Activated CD8-positive, alpha-beta memory T cell treated with anti-CD3 and anti-CD28 coated beads, Interleukin-2, amount 50 U/mL, for 1 hour (primary cell): ENCODE measurements around the gene CPPED1.
"Not testable (repeated sequence)": the region's sequence is repeated elsewhere in the genome, so short reads cannot be mapped to it uniquely, and the experiment has no call there.

Experiments
- DNase-seq: peaks from one replicate; pipeline ENCODE4 v3.0.0-alpha.2; 2020; ENCODE audit errors: extremely low read depth

The CPPED1 gene

DNA sequence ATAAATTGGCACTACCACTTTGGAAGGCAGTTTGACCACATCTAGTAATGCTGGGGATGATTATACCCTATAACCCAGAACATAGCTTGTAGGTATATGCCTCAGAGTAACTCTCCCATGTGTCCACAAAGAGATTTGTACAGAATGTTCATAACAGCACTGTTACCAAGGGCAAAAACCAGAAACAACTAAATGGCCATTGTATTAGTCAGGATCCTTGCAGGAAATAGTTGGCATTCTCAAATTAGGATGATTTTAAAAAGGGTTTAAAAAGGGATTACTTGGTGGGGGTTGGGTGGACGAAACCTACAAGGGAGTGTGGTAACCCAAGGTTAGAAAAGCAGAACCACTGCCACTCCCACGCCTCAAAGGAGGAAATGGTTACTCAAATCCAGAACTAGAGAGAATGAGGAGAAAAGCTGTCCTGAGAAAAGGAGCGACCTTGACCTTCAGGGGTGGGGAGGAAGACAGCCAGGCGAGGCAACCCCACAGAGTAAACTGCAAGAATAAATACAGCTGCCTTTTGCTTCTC, 2.1 kb downstream of the CPPED1 start:
- no peak for DNase-seq

DNA sequence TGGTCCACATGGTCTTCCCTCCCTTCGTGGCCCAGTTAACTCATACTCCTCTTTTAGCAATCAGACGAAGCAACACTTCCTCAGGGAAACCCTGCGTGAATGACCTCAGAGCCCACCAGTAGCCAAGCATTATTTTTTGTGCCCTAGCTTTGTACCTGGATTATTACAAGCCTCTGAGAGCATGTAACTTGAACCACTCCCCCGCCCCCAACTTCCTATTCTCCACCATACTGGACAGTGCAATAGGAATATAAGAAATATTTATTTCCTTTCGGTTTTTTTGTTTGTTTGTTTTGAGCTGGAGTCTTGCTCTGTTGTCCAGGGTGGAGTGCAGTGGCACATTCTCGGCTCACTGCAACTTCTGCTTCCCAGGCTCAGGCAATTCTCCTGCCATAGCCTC, 2.9 kb downstream of the CPPED1 start:
- DNase-seq = no peak

DNA sequence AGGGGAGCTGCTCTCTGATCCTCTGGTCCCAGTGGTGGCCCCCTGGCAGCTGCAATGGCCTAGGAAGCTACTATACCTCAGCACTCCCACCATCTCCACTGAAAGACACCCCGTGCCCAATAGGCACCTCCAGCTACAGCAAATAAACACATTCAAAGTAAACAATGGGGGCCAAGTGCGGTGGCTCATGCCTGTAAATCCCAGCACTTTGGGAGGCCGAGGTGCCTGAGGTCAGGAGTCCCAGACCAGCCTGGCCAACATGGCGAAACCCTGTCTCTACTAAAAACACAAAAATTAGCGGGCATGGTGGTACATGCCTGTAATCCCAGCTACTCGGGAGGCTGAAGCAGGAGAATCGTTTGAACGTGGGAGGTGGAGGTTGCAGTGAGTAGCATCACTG, 3.7 kb downstream of the CPPED1 start:
- not testable (repeated sequence) for DNase-seq

DNA sequence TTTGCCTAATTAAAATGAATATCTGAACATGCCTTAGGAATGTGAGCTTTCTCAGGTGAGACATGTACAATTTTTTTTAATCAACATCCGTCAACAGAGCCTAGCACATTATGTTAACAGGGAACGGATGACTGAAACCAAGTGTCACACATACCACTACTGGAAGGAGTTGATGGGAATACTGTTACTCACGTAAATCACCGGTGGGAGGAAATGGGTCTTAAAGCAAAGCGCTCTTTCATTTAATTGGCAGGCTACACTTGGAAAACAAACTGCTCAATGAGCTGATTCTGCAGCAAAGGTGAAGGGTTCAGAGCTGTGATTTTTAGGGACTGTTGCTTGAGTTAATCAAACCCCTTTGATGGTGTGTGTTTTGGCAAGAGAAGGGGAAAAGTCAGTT, 4.8 kb downstream of the CPPED1 start:
- no peak for DNase-seq

DNA sequence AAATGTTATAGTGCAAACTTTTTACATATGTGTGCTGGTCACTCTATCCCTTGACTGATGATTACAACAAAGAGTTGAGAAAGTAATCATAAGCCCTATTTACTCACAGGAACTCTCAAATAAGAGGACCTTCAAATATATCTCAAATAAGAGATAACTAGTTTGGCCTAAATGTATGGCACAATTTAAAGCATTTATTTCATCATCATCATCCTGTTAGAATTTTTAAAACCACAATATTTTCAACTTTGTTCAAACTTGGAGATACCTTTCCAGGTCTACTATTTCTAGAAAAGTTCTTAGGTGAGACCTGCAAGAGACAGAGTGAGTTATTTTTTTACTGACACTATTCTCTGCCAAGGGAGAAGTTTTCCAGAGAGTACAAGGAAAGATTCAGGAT, 5.5 kb downstream of the CPPED1 start:
- DNase-seq = no peak

DNA sequence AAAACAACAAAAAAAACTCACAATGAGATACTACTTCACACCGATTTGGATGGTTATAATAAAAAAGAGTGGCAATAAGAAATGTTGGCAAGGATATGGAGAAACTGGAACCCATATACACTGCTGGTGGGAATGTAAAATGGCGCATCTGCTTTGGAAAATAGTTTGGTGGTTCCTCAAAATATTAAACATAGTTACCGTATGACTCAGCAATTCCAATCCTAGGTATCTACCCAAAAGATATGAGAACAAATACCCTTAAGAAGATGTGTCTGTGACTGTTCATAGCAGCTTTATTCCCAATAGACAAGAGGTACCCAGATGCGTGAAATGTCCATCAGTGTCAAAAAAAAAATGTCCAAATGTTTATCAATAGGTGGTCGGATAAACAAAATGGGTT, 7.2 kb downstream of the CPPED1 start:
- DNase-seq = no peak

DNA sequence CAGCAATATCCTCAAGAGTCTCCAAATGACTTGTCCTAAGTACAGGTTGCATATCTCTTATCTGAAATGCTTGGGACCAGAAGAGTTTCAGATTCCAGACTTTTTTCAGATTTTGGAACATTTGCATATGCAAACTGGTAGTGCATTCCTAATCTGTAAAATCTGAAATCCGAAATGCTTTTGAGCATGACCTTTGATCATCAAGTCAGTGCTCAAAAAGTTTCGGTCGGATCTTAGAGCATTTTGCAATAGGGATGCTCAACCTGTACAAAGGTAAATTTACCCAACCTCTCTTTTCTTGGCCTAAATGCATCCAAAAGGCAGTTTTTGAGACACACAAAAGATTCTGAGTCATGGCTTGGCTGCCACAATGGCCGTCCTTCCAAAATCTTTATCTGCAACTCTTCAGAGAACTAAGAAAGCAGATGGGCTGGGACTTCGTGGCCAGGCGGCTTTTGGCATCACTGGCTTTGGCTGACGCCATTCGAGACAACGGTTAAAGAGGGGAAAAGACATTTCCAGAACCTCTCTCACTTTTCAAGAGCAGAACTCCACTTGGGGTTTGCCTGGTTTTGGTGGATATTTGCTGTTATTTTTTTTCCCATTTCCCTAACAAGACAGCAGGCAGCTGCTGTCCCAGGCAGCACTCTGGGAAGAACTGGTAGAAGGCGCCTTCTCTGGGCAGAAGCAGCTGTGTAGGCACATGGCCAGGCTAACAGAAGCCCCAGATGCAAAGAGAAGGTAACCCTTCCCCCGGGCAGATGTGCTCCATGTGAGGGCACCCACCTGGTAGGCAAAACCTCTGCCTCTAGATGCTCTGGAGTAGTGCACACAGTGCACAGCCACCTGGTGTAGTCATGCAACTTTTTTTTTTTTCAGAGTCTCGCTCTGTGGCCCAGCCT, 8.9 kb downstream of the CPPED1 start:
- no peak for DNase-seq

DNA sequence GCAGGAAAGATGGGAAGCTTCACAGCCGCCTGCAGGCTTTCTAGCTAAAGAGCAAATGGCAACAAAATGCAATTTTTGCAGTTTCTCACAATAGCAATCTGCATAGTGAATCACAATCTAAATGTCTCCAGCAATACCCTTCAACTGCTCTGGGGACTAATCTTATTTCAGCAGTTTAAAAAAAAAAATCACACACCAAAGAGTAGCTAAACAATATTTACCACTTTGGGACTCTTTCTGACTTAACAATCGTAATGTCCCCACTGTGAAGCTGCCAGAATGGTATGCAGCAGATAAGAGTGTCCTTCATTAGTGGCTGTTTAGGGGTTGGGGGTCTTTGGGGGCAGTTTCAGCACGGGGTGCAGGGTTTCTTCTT, 9.8 kb downstream of the CPPED1 start:
- DNase-seq = no peak

DNA sequence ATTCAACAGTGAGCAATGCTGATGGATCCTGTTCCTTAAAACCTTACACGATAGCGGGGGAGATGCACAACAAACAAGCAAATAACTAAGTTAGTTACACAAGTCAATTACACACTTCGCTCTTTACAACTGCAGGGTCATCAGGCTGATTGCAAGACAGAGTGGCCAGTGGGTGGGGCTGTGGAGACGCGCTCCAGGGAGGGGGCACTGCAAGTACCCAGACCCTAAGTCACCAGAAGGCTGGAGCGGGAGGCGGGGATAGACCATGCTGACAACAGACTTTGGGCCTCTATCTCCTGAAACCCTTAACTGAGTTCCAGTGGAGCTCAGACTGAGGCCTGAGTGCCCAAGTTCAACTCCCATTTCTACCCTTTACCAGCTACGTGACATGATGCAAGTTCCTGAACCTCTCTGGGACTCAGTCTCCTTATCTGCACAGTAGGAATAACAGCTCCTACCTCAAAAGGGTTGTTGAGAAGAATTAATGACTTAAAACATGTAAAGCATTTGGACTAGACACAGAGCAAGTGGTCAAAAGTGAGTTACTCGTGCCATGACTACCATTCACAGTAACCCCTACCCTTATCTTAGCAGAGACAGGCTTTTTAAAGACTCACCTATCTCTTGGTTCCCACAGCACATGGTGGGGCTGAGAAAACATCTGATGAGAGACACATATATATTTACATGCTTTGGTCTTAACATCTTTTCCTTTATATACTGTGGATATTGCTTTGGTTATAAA, 10.4 kb downstream of the CPPED1 start:
- no peak for DNase-seq

DNA sequence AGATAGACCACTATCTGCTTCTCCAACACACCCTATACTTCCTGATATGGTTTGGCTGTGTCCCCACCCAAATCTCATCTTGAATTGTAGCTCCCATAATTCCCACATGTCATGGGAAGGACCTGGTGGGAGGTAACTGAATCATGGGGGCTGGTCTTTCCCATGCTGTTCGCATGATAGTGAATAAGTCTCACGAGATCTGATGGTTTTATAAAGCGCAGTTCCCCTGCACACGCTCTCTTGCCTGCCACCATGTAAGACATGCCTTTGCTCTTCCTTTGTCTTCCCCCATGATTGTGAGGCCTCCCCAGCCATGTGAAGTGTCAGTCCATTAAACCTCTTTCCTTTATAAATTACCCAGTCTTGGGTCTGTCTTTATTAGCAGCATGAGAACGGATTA, 11.2 kb downstream of the CPPED1 start:
- DNase-seq = not testable (repeated sequence)

DNA sequence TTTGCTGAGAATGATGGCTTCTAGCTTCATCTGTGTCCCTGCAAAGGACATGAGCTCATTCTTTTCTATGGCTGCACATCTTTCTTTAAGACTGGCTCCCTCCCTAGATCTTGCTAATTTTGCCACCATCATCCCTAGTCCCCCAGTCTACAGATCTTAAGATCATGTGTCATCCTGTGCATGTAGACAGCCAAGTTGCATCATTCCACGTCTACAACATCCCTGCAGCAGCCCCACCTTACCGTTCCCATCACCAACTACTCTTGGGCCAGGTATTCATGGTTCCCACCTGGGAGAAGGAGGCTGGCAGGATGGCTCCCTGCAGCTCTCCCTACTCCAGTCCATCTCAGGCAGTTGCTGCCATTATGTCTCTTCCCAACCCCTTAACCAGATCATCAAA, 12.3 kb downstream of the CPPED1 start:
- DNase-seq = no peak

DNA sequence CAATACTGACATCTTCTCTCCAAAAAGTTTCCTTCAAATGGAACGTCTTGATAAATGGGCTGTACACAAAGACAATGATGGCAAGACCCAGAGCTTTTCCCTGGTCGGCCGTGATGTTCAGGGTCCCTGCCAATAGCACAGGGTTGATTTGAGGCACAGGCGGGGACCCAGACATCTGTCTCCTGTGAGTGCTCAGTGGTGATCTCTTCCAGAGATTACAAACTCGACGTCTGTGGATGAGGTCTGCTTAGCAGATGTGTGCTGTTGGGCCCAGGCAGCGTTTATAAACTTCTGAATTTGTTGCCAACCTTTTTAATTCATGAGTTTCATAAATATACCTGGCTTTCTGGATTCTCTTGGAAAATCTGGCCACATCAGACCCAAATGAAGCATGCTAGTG, 14.9 kb downstream of the CPPED1 start:
- no peak for DNase-seq

DNA sequence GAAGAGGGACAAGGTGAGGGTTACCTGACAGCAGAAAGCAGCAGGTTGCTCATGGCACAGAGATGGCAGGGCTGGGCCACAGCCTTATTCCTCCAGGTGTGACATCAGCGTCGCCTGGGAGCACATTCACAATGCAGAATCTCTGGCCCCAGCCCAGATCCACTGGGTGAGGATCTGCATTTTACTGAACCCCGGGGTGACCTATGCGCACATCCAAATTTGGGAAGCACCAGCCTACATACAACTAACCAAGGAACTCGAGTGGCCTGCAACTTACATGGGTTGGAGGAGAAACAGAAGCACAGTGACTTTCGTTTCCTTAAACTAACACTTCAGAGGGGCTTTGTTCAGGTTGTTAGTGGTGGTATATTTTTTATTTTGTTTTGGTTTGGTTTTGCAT, 17.6 kb downstream of the CPPED1 start:
- DNase-seq = no peak

DNA sequence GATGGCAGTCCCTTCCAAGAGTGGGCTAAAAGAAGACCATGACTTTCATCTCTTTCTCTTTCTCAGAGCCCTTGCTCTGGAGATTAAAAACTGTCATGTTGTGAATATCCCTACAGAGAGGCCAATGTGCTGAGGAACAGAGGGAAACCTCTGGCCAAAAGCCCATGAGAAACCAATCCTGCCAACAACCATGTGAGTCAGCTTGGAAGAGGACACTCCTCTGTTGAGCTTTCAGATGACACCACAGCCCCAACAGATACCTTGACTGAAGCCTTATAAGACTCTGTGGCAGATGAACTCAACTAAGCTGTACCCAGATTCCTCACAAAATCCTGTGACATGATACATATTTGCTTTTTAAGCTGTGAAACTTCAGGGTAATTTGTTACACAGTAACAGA, 19.6 kb downstream of the CPPED1 start:
- DNase-seq = no peak

DNA sequence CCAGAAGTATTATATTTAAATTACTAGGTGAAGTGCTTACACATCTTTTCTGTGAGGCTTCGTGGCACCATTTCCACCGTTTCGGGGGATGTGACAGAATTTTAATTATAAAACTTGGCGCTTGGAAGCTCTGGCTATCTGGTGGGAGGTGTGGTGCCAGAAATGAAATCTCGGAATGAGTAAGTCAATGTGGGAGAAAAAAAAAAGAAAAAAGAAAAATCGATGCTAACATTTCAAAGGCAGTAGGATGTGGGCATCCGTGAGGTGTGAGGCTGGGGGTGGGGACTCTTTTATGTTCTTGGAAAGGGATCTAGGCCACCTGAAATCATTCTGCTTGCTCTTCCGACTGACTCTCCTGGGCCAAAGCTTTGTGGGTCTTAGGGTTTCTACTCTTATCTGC, 21.9 kb downstream of the CPPED1 start:
- DNase-seq = no peak

DNA sequence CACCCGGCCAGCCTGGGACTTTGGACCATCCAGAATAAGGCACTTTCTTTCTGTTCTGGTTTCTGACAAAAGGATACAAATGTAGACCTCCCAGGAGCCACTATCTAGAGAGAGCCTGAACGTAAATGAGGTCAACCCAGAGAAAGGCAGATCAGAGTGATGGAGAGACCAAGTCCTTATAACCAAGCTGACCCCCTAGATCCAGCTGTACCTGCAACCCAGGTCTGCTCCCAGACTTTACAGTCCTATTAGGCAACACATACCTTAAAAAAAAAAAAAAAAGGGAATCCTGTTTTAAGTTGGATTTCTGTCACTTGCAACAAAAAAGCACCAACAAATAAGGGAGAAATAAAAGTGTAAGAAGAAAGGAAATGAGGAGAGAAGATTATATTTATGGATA, 23.2 kb downstream of the CPPED1 start:
- DNase-seq = no peak

DNA sequence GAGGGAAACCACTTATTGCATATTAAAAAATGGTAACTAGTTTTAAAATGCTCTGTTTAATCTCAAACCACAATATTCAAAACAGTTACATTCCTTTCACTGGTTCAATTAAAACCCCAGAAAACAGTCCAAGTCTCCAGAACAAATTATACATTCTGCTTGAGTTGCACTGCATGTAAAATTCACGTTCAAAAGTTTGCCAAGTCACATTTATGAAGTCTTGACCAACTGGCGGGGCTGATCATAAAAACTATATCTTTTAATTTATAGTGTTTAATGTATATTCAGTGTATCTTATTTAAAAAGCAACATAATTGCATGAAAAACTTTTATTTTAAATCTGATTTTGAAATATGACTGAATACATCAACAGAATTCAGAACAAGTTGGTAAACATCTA, 25.0 kb downstream of the CPPED1 start:
- DNase-seq = no peak

DNA sequence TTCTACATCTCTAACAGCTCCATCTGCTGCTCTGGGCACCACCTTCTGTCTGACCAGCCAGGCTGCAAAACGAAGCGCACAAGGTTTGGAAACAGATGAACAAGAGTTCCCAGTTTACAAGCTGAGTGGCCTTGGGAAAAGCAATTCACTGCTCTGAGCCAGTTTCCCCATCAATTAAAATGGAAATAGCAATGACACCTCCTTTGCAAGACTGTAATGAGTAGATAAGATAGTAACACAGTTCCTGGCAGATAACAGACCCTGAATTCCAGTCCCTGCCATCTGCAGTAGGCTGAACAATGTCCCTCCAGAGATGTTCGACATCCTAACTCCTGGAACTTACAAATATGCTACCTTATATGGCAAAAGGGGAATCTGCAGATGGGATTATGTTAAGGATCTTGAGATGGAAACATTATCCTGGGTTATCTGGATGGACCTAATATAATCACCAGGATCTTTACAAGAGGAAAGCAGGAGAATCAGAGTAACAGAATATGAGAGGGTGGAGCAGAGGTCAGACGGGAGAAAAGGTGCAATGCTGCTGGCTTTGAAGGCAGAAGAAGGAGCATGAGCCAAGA, 27.9 kb downstream of the CPPED1 start:
- DNase-seq = no peak

DNA sequence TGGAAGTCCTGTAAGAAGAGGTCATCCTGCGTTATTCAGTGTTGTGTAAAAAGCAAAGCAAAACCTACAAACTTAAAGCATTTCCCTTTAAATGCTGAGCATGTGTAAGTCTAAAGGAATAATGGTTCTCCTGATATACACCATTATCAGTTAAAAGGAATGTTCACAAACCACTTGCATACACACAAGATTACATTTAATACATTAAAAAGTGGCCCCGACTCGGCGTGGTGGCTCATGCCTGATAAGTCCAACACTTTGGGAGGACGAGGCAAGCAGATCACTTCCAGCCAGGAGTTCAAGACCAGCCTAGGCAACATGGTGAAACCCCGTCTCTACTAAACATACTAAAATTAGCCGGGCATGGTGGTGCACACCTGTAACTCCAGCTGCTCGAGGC, 30.5 kb downstream of the CPPED1 start:
- DNase-seq = no peak

DNA sequence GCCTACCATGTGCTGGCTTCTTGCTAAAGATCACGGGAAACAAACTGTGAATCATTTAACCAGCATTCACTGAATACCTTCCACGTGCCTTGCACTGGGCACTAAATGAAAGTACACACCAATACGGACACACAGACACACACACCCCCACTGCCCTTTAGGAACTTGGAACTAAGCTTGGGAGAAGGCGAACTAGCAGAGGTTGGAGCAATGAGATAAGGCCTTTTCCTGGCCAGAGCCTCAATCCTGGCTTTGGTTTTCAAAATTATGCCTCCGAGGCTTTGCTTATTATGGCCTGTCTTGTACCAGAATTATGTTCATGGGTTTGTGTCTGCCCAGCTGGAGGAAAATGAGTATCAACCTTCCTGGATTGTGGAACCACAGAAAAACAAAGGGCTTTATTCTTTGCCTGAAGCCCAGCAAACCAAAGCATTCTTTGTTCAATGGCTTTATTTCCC, 32.3 kb downstream of the CPPED1 start:
- DNase-seq = no peak

DNA sequence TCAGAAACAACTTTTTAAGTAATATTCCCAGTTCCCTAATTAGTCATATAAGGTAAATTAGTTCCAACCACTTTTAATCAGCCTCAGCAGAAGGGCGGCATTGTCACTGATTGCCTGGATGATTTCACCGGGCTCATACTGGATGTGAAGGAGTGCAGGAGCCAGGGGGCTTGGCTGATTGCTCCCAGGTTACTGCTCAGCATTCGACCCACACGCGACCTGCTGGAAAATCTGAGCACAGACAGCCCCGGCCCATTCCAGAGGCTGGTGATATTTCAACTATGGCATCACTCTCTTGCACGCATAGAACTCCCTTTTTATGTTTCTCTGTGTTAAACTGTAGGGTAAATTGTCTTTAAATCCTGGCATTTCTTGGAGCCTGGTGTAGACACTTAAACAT, 34.2 kb downstream of the CPPED1 start:
- DNase-seq = no peak

DNA sequence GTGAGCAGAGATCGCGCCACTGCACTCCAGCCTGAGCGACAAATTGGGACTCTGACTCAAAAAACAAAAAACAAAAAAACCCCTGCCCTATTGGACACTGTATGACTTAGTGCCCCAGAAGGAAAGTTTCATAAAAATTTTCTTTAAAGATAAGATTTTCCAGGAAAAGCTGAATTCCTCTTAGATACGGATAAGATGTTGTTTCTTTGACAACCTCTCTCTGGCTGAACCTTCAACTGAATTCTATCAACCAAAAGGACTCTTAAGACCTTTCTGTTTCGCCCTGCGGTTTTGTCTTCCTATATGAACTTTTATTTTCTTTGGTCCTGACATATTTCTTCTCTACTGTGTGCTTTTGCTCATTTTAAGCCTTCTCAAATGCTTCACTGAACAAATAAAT, 35.8 kb downstream of the CPPED1 start:
- no peak for DNase-seq

DNA sequence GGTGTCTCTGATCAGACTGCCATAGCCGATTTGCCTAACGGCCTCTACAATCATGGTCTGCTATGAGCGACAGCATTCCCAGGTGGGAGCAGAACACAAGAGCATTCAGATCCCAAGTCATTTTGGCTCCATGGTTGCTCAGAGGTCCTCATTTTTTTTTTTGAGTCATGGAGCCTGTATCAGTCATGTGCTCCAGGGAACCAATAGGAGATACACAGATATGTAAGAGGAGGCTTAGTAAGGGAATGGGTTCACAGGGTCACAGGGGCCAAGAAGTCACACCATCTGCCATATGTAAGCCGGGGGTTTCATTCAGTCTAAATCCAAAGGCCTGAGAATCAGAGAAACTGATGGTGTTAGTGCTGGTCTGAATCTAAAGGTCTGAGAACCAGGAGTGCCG, 36.8 kb downstream of the CPPED1 start:
- no peak for DNase-seq
